NCI-H82 treated with DMSO at 0.1 percent for 48 hours (cell line): Measurements from ENCODE around the gene AOPEP.
"Not testable (repeated sequence)": the region's sequence is repeated elsewhere in the genome, so short reads cannot be mapped to it uniquely, and the experiment has no call there.

ENCODE experiments used
- DNase-seq: peaks from one replicate; lab custom pipeline; 2025; ENCODE audit not compliant: unreplicated experiment; lab: John Stamatoyannopoulos, UW

Gene AOPEP

DNA sequence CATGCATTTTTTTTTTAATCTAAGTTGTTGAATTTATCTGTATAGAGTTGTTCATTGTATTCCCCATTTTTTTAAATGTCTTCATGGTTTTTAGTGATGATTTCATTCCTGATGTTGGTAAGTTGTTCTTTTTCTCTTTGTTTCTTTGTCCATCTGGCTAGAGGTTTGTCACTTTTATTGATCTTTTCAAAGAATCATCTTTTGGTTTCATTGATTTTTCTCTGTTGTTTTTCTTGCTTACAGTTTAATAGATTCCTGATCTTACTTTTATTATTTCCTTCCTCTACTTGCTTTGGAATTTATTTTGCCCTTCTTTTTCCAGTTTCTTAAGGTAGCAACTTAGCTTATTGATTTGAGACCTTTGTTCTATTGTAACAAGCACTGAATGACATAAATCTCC, 114.2 kb downstream of the AOPEP start:
- no peak for DNase-seq

DNA sequence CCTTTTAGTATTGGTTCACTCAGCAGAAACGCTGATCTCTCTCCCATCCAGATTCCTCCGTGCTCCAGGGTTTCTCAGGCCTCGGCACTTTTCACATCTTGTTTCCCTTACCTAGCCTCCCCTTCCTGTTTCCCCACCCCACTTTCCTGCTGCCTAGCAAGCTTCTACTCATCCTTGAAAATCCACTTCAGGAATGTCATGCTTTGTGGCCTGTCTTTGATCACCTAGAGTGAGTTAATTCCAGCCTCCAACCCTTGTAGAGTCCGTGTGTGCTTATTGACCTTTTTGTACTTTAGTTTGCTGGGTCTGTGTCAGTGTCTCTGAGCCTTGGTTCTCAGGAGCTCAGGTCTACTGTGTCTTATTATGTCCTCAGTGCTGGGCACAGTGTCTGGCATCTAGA, 116.6 kb downstream of the AOPEP start:
- no peak for DNase-seq

DNA sequence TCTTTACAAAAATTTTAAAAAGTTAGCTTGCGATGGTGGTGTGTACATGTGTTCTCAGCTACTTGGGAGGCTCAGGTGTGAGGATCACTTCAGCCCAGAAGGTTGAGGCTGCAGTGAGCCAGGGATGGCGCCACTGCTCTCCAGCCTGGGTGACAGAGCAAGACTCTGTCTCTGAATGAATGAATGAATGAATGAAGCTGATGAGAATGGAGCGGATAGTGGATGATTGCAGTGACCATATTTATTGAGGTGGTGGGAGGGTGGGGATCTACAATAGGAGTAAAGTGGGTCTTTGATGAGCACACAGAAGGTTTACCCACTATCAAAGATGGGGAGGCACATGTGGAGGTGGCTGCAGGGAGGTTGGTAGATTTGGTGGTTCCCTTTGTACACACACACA, 120.2 kb downstream of the AOPEP start:
- DNase-seq: no peak

DNA sequence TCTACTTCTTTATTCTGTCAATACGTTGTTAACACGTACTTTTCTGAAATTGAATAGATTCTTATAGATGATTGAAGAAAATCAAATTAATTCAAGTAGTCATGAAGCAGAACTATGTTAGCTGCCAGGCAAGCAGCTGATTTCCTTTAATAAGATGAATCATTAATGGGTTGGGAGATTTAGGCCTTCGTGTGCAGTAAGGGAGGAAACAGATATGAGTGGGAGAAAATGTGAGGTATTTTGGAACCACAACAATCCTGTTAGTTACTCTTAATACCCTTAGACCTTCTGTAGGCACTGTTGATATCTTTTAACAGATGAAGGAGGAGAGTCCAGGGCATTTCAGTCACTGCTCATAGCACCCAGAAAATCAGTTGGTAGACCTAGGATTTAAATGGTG, 121.0 kb downstream of the AOPEP start:
- DNase-seq: peak; percentile 75

DNA sequence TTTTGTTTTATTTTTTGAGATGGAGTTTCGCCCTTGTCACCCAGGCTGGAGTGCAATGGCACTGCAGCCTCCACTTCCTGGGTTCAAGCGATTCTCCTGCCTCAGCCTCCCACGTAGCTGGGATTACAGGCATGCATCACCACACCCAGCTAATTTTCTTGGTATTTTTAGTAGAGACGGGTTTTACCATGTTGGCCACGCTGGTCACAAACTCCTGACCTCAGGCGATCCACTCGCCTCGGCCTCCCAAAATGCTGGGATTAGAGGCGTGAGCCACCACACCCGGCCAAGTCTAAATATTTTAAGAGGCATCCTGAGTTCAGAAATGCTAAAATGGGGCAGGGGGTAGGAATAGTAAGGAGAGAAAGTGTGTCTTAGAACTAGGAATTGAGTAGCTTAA, 122.3 kb downstream of the AOPEP start:
- not testable (repeated sequence) for DNase-seq

DNA sequence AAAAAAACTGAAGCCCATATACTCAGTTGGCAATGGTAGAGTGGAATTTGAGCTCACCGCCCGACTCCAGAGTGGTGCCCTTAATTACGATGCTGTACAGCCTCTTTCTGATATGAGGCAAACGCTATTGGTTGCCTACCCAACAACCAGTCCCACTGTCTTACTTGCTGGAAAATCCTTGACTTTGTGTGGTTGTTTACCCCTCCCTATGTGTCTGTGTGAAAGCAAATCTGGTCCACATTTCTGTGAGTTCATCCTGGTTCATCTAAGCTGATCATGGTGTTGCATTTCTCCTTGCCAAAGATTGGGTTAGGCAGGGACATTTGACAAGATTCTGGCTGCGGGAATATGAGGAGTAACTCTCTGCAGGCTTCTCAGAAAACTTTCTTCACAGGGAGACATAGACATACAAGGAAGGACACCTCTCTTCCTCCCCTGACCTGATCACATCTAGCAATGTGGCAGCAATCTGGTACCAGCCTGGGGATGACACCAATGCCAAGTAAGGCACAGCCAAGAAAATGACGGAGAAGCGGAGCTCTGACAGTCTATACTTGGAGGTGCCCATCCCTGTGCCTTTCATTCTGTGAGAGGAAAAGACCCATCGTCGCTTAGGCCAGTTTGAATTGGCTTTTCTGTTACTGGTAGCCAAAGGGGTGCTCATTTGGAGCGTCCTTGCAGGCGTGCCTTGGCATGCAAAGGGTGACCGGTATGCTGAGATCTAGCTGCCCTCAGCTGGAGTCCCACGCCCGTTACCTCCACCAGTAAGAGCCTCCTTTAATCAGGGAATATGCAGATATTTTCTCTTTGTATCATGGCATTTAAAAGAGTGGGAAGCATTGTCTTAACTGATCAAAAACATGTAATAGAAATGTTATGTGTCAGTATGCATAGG, 124.3 kb downstream of the AOPEP start:
- no peak for DNase-seq

DNA sequence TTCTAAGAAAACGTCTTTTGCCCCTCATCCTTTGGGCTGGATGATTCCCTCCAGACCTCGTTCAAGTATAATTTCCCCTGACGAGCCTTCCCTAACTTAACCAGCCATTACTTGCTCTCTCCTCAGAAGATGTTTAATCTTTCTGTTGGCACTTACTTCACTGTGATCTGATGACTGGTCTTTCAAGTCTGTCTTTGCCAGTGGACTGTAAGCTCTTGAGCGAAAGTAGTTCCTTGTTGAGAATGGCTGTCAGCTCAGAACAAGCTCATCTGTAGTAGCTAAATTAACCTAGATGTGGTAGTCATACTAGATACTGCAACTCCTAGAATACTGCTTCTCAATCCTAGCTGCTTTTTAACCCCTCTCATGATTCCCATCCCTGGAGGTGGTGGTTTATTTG, 125.0 kb downstream of the AOPEP start:
- DNase-seq: no peak

DNA sequence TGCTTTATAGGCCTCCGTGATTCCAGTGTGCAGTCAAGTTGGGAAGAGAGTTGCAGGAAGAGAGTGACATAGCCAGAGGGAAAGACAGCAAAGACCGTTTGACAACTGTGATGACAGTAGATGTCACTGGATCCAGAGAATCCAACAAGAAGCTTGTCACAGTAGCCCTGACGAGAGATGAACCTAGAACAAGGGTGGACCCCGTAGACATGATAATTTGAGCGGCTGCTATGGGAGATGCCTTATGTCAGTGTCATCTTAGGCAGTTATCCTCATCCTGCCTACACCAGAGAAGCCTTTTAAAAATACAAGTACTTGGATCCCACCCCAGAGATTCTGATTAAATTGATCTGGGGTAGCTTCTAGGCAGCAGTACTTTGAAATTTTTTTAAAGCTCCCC, 125.4 kb downstream of the AOPEP start:
- no peak for DNase-seq

DNA sequence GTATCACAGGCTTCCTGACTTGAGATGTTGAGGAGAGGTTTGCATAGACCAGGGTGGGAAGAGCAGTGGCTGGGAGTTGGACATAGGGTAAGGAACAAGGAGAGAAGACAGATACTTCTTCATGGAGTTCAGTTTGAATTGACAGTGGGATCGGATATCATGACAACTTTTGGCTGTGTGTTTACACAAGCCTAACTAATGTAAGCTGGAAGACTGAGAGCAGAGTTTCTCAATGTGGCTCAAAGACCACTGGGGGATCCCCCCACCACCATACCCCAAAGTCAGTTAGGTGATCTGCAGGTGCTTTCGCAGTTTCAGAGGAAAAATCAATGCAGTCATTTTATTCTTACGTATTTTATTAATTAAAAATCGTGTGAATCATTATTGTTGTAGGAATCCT, 125.9 kb downstream of the AOPEP start:
- no peak for DNase-seq

DNA sequence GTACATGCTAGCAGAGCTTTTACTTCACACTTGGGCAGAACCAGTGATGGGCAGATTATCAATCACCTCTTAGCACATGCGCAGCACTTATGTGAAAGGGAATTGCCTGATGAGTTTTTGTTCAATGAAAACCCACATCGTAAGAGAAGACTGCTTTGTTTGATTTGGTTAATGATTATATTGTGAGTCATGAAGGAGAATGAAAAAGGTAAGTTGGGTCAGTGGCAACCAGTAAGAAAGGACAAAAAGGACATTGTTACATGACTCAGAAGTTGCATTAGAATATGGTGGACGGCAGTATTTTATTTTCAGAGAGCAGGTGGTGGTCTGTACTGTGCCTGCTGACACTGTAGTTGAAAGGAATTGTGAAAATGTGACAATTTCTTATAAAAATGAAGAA, 127.4 kb downstream of the AOPEP start:
- no peak for DNase-seq

DNA sequence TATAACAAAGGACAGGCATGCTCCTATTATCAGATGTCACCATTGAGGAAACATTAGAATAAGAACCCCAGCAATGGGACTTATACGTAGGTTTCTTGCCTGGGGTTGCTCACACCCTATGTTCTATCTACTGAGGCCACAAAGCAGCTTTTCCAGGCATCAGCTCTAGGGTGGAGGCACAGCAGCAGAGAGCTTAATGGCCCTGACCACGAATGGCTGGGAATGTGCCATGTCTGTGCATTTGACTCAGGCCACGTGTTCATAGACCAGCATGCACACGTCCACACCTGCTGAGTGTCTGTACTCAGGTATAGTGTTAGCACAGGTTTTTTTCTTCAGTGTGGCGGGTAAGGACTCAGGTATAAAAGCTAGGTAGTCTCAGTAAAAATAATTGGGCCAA, 129.4 kb downstream of the AOPEP start:
- no peak for DNase-seq

DNA sequence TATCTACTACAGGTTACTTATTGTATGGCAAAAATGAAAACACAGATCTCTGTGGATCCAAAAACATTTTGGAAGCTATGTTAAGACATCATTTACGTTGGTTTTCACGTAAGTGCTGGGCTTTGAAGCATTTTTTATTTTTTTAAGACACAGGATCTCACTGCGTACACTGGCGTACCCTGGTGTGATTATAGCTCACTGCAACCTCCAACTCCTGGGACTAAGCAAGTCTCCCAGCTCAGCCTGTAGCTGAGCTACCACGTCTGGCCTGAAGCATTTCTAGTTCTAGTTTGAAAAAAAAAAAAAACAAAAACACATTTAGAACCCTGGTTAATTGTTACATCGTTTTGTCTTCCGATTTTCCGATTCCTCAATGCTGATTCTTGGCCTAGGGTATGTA, 131.3 kb downstream of the AOPEP start:
- no peak for DNase-seq

DNA sequence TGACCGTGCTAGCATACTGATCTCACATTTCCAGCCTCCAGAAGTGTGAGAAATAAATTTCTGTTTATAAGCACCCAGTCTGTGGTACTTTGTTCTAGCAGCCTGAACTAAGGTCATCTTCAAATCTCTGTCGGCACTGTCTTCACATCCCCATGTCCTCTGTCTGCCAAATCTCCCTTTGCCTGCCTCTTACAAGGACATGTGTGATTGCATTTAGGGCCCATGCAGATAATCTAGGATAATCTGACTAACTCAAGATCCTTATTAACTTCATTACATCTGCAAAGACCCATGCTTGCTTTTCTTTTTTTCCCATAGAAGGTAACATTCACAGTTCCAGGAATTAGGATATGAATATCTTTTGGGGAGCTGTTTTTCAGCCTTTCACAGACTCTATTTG, 132.7 kb downstream of the AOPEP start:
- DNase-seq: peak; percentile 69

DNA sequence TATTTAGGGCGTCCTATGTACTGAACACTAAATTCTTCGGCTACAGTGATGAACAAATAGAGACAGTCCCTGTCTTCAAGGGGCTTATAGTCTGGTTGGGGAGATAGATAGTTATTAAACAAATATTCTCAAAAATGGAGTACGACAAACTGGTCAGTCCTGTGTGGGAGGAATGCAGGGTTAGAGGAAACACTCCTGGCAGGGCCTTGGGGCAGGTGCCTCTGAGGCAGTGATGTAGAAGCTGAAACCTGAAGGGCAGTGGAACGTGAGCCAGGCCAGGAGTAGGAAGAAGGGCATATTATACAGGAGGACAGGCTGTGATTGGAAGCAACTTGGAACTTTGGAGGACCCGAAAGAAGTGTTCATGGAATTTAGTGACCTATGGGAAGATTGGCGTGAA, 133.4 kb downstream of the AOPEP start:
- DNase-seq: no peak

DNA sequence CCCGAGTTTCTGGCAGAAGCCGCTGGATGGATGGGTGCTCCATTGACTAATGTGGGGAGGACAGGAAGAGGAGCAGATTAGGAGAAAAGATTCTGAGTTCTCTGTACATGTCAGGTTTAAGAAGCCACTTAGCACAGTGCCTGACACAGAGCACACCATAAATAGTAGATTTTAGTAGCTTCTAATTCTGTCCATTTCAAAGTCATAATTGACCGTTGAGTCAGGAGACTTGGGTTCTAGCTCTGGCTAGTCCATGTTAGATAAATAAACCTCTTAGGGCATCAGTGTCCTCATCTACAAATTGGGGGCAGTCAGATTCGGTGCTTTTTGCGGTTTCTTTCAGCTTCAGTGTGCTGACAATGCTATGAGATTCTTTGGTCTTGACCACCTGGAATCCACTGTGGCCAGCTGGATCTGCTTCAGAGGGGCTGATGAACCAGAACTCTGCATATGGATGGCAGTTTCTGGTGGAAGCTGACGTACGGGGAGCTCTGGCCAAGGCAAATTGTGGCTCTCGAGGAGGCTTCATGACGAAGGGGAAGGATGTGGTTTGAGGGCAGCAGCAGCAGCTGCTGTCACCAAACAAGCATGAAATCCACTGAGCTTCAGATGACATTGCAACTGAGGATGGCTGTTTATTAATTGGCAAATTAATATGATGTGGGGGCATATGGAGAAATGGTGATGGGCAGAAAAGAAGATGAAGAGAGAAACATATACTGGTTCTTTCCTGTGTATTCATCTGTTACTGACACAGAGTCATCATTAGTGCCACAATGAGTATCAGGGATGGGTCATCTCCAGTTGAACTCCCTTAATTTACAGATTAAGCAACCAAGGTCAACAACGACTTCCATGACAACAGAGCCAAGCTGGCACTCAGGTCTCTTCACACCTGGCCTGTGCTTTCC, 134.4 kb downstream of the AOPEP start:
- no peak for DNase-seq

DNA sequence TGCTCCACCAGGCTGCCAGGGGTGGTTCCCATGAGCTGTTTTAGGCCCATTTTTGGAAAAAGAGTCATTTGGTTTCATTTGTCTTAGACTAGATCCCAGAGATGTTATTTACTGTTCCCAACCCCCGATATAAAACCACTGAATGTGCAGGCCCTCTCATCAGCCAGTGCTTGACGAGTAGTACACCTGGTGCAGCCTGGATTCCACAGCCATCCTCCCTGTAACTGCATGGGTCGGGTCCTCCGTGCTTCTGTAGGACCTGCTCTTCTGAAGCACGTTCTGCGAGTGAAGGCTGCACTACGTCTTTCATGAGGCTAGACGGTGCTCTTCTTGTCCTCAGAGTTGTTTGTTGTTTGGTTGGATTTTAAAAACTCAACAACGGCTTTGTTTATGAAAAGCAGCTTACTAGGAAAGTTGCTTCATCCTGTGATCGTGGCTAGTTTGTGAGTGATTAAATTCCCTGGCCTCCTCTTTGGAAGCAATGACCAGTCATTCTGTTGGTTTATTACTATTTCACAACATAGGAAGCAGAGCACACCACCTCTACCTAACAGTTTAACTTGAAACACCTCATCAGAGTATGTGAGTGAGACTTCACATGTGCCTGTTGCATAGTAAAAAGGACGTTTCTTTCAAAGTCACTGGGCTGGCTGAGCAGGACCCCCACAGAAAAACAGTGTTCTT, 135.2 kb downstream of the AOPEP start:
- DNase-seq: no peak

DNA sequence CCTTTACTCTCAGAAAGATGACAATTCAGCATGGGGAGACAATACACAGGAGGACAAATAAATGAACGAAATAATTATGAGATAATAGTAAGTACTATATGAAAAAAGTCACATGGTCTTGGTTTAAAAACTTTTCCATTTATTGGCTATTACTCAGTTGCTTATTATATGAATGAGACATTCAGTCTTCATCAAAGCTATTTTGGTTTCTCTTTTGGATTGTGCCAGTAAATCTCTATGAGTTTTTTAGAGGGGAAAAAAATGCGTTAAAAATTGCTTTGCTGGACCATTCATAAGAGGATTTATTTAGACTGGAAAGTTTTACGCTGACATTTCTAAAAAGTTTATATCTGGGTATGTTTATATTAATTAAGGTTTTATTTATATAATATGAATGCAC, 137.7 kb downstream of the AOPEP start:
- no peak for DNase-seq

DNA sequence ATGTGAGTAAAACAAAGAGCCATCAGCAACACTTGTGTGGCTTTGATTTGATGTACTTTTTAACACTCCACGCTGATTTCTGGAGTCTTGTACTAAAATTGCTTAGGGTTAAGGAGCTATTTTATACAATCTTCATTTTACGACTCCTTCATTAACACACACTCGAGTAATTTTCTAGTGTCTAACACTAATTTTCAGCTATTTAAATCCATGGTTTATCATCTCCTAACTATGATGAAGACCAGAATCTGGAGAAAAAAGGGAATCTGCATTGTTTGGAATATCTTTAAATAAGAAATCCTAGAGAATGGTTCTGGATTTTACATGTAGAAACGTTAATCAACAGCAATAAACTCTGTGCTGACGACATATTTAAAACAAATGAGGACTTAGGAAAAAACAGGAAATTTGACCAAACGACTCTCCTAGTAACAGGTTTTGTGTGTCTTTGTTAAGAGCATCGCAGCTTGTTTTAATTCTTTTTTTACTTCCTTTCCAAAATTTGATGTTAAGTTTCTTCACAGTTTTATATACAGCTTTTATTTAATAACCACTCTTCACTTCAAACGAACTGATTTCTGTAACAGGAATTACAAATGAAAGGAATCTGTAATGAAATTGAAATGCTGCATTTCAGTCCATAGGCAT, 138.5 kb downstream of the AOPEP start:
- no peak for DNase-seq

DNA sequence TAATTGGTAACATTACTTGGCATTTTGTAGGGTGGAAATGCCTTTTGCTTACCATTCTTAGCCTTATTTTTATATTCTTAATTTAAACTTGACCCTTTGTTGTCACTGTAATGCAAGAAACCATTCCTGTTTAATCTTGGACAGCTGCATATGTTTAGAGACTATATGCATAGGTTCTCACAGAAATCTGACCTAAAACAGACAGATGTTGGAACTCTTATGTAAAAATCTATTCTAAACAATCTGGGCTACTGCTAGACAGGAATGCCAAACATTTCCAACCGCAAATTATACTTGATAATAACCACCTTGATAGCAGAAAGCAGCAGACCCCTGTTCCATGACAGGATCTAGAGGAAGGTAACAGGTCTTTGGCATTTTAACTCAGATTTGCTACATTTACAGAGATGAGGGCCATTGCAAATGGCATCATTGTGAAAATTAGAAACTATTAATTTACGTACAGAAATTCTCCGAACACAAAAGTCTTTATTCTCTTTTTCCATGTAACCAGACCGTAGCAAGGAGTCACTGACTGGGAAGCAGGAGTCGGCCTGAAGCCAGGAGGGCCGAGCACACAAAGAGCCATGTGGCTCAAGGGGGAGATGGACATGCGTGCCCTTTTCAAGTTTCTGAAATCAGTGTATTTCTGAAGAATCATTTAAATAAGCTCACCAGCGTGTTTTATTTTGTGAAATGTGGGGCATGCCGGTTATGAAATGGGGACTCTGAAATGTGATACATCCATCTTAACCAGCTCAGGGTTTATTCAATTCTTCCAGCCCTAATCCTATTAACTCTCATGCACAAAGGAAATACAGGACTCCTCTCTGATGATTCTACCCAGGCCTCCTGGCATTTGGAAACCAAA, 139.3 kb downstream of the AOPEP start:
- peak; percentile 92 for DNase-seq

DNA sequence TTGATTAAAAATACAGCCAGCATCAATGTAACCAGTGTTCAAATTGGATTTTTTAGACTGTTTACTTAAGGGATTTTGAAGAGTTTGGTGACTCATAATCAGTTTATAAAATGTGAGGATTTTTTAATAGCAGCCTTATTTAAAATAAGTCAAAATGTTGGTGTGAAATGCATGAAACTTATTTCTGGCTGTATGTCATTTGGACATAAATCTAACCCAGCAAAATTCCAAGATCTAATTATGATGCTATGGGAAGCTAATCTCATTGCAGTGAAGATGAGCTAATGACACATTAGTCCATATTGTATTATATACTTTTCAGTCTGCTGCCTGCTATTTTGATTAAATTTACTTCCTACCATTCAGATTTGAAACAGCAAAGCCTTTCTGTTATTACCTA, 140.3 kb downstream of the AOPEP start:
- DNase-seq: peak; percentile 57
